HEK293 (cell line): ENCODE results near the gene TSTD1.
A peak's percentile ranks its signal among the peaks of the same experiment; 100 is the strongest.

Source experiments
- CTCF ChIA-PET: fragments of 350-600 bp; formaldehyde crosslinking; extraction: SDS; loops from one replicate; lab custom pipeline; 2021; ENCODE audit warnings: antibody characterized with exemption; lab: Yijun Ruan, JAX
- POLR2A ChIA-PET: fragments of 300-600 bp; formaldehyde crosslinking; extraction: SDS; loops from one replicate; lab custom pipeline; 2020; ENCODE audit warnings: antibody characterized with exemption, inconsistent platforms; lab: Yijun Ruan, JAX
- H3K27ac ChIP-seq: fragments of 200-500 bp; sonication (Bioruptor generic); 2 replicates; pipeline ENCODE4 v1.5.1; 2014; ENCODE audit warnings: low read depth, low read length, control low read depth, inconsistent platforms; ENCODE audit errors: extremely low read depth
- H3K36me3 ChIP-seq, 2 experiments: fragments of 200-500 bp in 1 of 2; sonication (Bioruptor generic) in 1 of 2; 1 replicate in 1 of 2; 2 replicates in 1 of 2; pipeline ENCODE4 v1.5.1; 2014 to 2017; ENCODE audit warnings: inconsistent platforms in 2 of 2, low read length in 2 of 2; ENCODE audit not compliant: control insufficient read depth in 2 of 2, insufficient read depth in 1 of 2
- H3K4me1 ChIP-seq: fragments of 200-500 bp; sonication (Bioruptor generic); 2 replicates; pipeline ENCODE4 v1.5.1; 2014; ENCODE audit warnings: mild to moderate bottlenecking, low read length, inconsistent platforms; ENCODE audit not compliant: control insufficient read depth, insufficient read depth
- H3K4me3 ChIP-seq: 2 replicates; pipeline ENCODE4 v1.5.1; 2011; ENCODE audit warnings: low read depth, mild to moderate bottlenecking, control low read depth, low read length, moderate library complexity
- H3K9me3 ChIP-seq: fragments of 200-500 bp; sonication (Bioruptor generic); 2 replicates; pipeline ENCODE4 v1.5.1; 2014; ENCODE audit warnings: low read depth, low read length, inconsistent platforms; ENCODE audit not compliant: control insufficient read depth, insufficient read depth
- KLF16 ChIP-seq: fragments of 450-650 bp; formaldehyde crosslinking; IDR thresholded peaks from 2 replicates; pipeline ENCODE4 v1.5.1; 2017; ENCODE audit warnings: missing biosample characterization, missing genetic modification characterization
- MYNN ChIP-seq: fragments of 450-650 bp; formaldehyde crosslinking; IDR thresholded peaks from 2 replicates; pipeline ENCODE4 v1.5.1; 2016; ENCODE audit warnings: missing biosample characterization, missing genetic modification characterization, borderline replicate concordance
- MZF1 ChIP-seq: fragments of 450-650 bp; formaldehyde crosslinking; IDR thresholded peaks from 2 replicates; pipeline ENCODE4 v1.5.1; 2017; ENCODE audit warnings: missing biosample characterization, missing genetic modification characterization, borderline replicate concordance
- PRDM6 ChIP-seq: fragments of 450-650 bp; formaldehyde crosslinking; IDR thresholded peaks from 2 replicates; pipeline ENCODE4 v1.5.1; 2017; ENCODE audit warnings: missing biosample characterization, missing genetic modification characterization
- SCRT2 ChIP-seq: fragments of 450-650 bp; formaldehyde crosslinking; IDR thresholded peaks from 2 replicates; pipeline ENCODE4 v1.5.1; 2016; ENCODE audit warnings: missing biosample characterization, missing genetic modification characterization
- ZBTB1 ChIP-seq: fragments of 450-650 bp; formaldehyde crosslinking; IDR thresholded peaks from 2 replicates; pipeline ENCODE4 v1.5.1; 2016; ENCODE audit warnings: missing biosample characterization, missing genetic modification characterization
- ZBTB44 ChIP-seq: fragments of 450-650 bp; IDR thresholded peaks from 2 replicates; pipeline ENCODE4 v1.5.1; 2018; ENCODE audit warnings: missing biosample characterization, mild to moderate bottlenecking, missing genetic modification characterization
- ZBTB6 ChIP-seq: fragments of 450-650 bp; formaldehyde crosslinking; IDR thresholded peaks from 2 replicates; pipeline ENCODE4 v1.5.1; 2017; ENCODE audit warnings: missing biosample characterization, missing genetic modification characterization
- ZFP37 ChIP-seq: fragments of 450-650 bp; formaldehyde crosslinking; IDR thresholded peaks from 2 replicates; pipeline ENCODE4 v1.5.1; 2016; ENCODE audit warnings: missing biosample characterization, missing genetic modification characterization
- ZNF10 ChIP-seq: fragments of 450-650 bp; formaldehyde crosslinking; IDR thresholded peaks from 2 replicates; pipeline ENCODE4 v1.5.1; 2017; ENCODE audit warnings: missing biosample characterization, missing genetic modification characterization
- ZNF114 ChIP-seq: fragments of 450-650 bp; formaldehyde crosslinking; IDR thresholded peaks from 2 replicates; pipeline ENCODE4 v1.5.0; 2017; ENCODE audit warnings: missing biosample characterization, missing genetic modification characterization
- ZNF174 ChIP-seq: fragments of 450-650 bp; formaldehyde crosslinking; IDR thresholded peaks from 2 replicates; pipeline ENCODE4 v1.5.0; 2017; ENCODE audit warnings: missing biosample characterization, mild to moderate bottlenecking, missing genetic modification characterization
- ZNF211 ChIP-seq: fragments of 450-650 bp; formaldehyde crosslinking; IDR thresholded peaks from 2 replicates; pipeline ENCODE4 v1.5.1; 2016; ENCODE audit warnings: low read depth, missing biosample characterization, missing genetic modification characterization
- ZNF24 ChIP-seq: fragments of 450-650 bp; formaldehyde crosslinking; IDR thresholded peaks from 2 replicates; pipeline ENCODE4 v1.5.1; 2016; ENCODE audit warnings: missing biosample characterization, missing genetic modification characterization
- ZNF248 ChIP-seq: fragments of 450-650 bp; formaldehyde crosslinking; IDR thresholded peaks from 2 replicates; pipeline ENCODE4 v1.5.1; 2017; ENCODE audit warnings: missing biosample characterization, missing genetic modification characterization
- ZNF311 ChIP-seq: fragments of 450-650 bp; formaldehyde crosslinking; IDR thresholded peaks from 2 replicates; pipeline ENCODE4 v1.5.1; 2017; ENCODE audit warnings: missing biosample characterization, missing genetic modification characterization, borderline replicate concordance
- ZNF362 ChIP-seq: fragments of 450-650 bp; formaldehyde crosslinking; IDR thresholded peaks from 2 replicates; pipeline ENCODE4 v1.5.1; 2016; ENCODE audit warnings: missing biosample characterization, missing genetic modification characterization
- ZNF555 ChIP-seq: fragments of 450-650 bp; formaldehyde crosslinking; conservative IDR thresholded peaks from 2 replicates; pipeline ENCODE4 v1.5.1; 2017; ENCODE audit warnings: missing biosample characterization, mild to moderate bottlenecking, missing genetic modification characterization, inconsistent platforms
- ZNF747 ChIP-seq: fragments of 450-650 bp; formaldehyde crosslinking; IDR thresholded peaks from 2 replicates; pipeline ENCODE4 v1.5.1; 2016; ENCODE audit warnings: missing biosample characterization, missing genetic modification characterization
- ZNF777 ChIP-seq: fragments of 450-650 bp; formaldehyde crosslinking; IDR thresholded peaks from 2 replicates; pipeline ENCODE4 v1.5.1; 2017; ENCODE audit warnings: missing biosample characterization, missing genetic modification characterization, borderline replicate concordance
- ZNF791 ChIP-seq: fragments of 450-650 bp; formaldehyde crosslinking; IDR thresholded peaks from 2 replicates; pipeline ENCODE4 v1.5.1; 2016; ENCODE audit warnings: missing biosample characterization, missing genetic modification characterization
- ZNF792 ChIP-seq: fragments of 450-650 bp; formaldehyde crosslinking; IDR thresholded peaks from 2 replicates; pipeline ENCODE4 v1.5.1; 2016; ENCODE audit warnings: missing biosample characterization, missing genetic modification characterization
- TF ChIP-seq, protein P1 (sequence below): fragments of 450-650 bp; formaldehyde crosslinking; IDR thresholded peaks from 2 replicates; pipeline ENCODE4 v1.5.1; 2016; ENCODE audit warnings: missing biosample characterization, missing genetic modification characterization
- TF ChIP-seq, protein P2 (sequence below): fragments of 450-650 bp; formaldehyde crosslinking; IDR thresholded peaks from 2 replicates; pipeline ENCODE4 v1.5.1; 2016; ENCODE audit warnings: missing biosample characterization, missing genetic modification characterization
- TF ChIP-seq, protein P3 (sequence below): fragments of 450-650 bp; formaldehyde crosslinking; IDR thresholded peaks from 2 replicates; pipeline ENCODE4 v1.5.1; 2016; ENCODE audit warnings: missing biosample characterization, missing genetic modification characterization

The TSTD1 gene

DNA sequence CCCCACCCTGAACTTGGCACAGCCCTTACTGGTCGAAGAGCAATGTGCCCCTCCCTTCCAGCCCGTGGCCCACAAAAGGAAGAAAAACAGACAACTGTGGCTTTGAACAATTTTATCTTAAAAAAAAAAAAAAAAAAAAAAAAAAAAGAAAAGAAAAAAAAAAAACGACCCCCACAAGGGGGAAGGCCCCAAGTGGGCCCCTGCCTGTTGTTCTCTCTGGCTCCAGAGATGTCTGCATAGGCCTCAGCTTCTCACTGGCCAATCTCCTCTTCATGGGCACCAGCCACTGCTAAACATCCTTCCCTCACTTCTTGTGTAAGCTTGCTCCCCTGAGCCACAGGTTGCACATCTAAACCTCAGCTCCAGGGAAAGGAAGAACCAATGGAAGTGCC, 386 bp upstream of the TSTD1 start:
- Histone ChIP-seq H3K27ac (peak overlapping the region; percentile 46), H3K9me3 (no peaks in the 10 kb centered on the region), H3K4me3 (peak overlapping the region; percentile 89), H3K4me1 (peaks cover 10% of the 10 kb centered on the region), H3K36me3 (peaks cover 10 to 52% of the 10 kb centered on the region in 2 experiments)
- TF ChIP-seq KLF16 = no peak
- TF ChIP-seq SCRT2 (tag by site-specific recombination) = peak; percentile 8
- no peak for TF ChIP-seq ZNF211 (tag by site-specific recombination)
- no peak for TF ChIP-seq PRDM6 (tag by site-specific recombination)
- TF ChIP-seq, protein P1, sequence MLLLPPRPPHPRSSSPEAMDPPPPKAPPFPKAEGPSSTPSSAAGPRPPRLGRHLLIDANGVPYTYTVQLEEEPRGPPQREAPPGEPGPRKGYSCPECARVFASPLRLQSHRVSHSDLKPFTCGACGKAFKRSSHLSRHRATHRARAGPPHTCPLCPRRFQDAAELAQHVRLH (tag by site-specific recombination) = no peak
- TF ChIP-seq ZNF747 (tag by site-specific recombination) = no peak
- TF ChIP-seq ZNF777 = no peak
- peak; percentile 92 for TF ChIP-seq ZNF362
- TF ChIP-seq ZBTB1 (tag by site-specific recombination) = no peak
- no peak for TF ChIP-seq ZNF311
- TF ChIP-seq, protein P2, sequence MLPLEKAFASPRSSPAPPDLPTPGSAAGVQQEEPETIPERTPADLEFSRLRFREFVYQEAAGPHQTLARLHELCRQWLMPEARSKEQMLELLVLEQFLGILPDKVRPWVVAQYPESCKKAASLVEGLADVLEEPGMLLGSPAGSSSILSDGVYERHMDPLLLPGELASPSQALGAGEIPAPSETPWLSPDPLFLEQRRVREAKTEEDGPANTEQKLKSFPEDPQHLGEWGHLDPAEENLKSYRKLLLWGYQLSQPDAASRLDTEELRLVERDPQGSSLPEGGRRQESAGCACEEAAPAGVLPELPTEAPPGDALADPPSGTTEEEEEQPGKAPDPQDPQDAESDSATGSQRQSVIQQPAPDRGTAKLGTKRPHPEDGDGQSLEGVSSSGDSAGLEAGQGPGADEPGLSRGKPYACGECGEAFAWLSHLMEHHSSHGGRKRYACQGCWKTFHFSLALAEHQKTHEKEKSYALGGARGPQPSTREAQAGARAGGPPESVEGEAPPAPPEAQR (tag by site-specific recombination) = no peak
- TF ChIP-seq ZNF10 = no peak
- TF ChIP-seq ZNF555 (tag by site-specific recombination) = no peak
- ChIA-PET POLR2A (interaction anchor here (0.6 to 3.4 kb wide), 4 partner anchors 18 to 186 kb away, joined by 3 to 26 read pairs (median 5); partner anchors contain the start of gene F11R), CTCF (interaction anchor here (0.6 to 2.2 kb wide), 7 partner anchors 10 to 96 kb away, joined by 3 to 10 read pairs (median 3); partner anchors contain the start of genes F11R, NIT1 and PFDN2)

GRCh38 chr1:161037661-161038522, 872 bp downstream of the TSTD1 start:
- ChIA-PET CTCF (no interaction called here), POLR2A (interaction anchor here (1.0 to 3.4 kb wide), 4 partner anchors 17 to 48 kb away, joined by 3 to 26 read pairs (median 3); partner anchors contain the start of gene F11R)
- no peaks in the 10 kb centered on the region for H3K9me3 ChIP-seq
- peaks cover 10% of the 10 kb centered on the region for H3K4me1 ChIP-seq
- H3K4me3 ChIP-seq = peak overlapping the region; percentile 89
- H3K36me3 ChIP-seq = peaks cover 10 to 47% of the 10 kb centered on the region in 2 experiments
- H3K27ac ChIP-seq = peak overlapping the region; percentile 70
- TF ChIP-seq MZF1 (no peak), ZFP37 (tag by site-specific recombination) (no peak), ZNF24 (tag by site-specific recombination) (no peak), MYNN (tag by site-specific recombination) (no peak), ZNF791 (tag by site-specific recombination) (no peak), ZNF248 (tag by site-specific recombination) (no peak), ZNF311 (no peak), ZNF114 (tag by site-specific recombination) (no peak), ZNF211 (tag by site-specific recombination) (no peak), ZNF174 (tag by site-specific recombination) (no peak), ZNF792 (tag by site-specific recombination) (no peak), ZBTB44 (tag by site-specific recombination) (no peak), ZBTB6 (tag by site-specific recombination) (no peak)
- TF ChIP-seq, protein P3, sequence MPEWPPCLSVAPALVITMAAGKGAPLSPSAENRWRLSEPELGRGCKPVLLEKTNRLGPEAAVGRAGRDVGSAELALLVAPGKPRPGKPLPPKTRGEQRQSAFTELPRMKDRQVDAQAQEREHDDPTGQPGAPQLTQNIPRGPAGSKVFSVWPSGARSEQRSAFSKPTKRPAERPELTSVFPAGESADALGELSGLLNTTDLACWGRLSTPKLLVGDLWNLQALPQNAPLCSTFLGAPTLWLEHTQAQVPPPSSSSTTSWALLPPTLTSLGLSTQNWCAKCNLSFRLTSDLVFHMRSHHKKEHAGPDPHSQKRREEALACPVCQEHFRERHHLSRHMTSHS = no peak
- TF ChIP-seq, protein P1 (tag by site-specific recombination) = no peak
